Esophagus muscularis mucosa (tissue), 3 donors: ENCODE results near the gene PEX7.

ENCODE experiments used
- CTCF ChIP-seq, 3 experiments: fragments of 200-600 bp in 2 of 3; fragments of 450-650 bp in 1 of 3; sonication (generic) in 2 of 3; IDR thresholded peaks; one replicate each; pipeline ENCODE4 v1.5.1; 2017 to 2019; ENCODE audit warnings: antibody characterized with exemption in 3 of 3, mild to moderate bottlenecking in 2 of 3, moderate library complexity in 1 of 3
- POLR2A ChIP-seq: fragments of 450-650 bp; IDR thresholded peaks from one replicate; pipeline ENCODE4 v1.6.1; 2017; ENCODE audit warnings: antibody characterized with exemption, moderate library complexity, mild to moderate bottlenecking, low read depth

DNA sequence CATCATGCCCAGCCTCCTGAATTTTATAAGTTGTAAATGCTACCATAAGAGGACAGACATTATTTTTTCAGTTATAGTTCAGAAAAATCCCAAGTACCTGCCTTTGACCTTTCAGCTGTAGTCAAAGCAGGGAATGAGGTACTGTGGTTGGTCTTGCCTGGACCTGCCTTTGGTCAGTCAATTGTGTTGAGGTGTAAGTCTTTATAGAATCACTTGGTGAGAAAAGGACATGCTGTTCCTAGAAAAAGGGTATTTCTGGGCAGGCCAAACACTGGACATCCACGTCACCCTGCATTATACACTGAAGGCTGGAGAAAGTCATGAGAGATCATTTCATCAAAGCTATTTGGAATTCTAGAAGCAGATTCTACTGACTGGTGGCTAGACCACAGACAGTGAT is 40.3 kb downstream of the PEX7 start:
- TF ChIP-seq CTCF (IDR thresholded peaks at IDR 0.05) = no peak
- TF ChIP-seq POLR2A = no peak
